ENCODE measurements around the gene CHST5. TPM values are rescaled to one million over a fixed set of nuclear protein-coding genes. Genes with fewer than 3 reads are reported as not detected.

Gene CHST5
- total and polyA plus RNA-seq, 2 of the 13 experiments (the other 11 are each of a cell fraction or from before 2014, with no cell fraction given) = 0.05 TPM; not detected in 1

DNA sequence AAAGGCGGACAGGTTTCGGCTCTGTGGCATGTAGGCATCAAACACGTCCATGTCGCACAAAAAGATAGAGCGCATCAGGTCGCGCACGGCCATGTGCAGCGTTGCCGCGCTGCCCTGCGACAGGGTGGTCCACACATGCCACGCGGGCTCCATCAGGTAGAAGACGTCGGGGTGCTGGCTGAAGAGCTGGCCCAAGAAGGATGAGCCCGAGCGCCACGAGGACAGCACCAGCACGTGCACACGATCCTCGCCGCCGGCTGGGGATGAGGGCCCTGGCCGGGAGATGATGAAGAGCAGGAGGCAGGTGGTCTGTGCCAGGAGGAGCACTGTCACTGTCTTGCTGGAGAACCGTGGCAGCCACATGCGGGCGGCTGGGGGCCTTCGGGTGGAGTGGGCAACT lies 5.9 kb downstream of the CHST5 start:
- no peak overlapping the region for H3K4me2 ChIP-seq (ENCODE audit: low read depth, low read length)
- H3K4me1 ChIP-seq (ENCODE audit: insufficient read depth, low read length) = peaks cover 18% of the 10 kb centered on the region
- no peak overlapping the region for H3K4me3 ChIP-seq (replicated peaks in 1 of 3; ENCODE audit: insufficient read depth in 1 of 3, low read depth in 2 of 3, low read length in 3 of 3)
- no peak for ATAC-seq
- ChIA-PET CTCF (ENCODE audit: low intra/inter-chr PET ratio, low total read pairs) (no interaction called here), POLR2A (no interaction called here)
- no peak for FAIRE-seq
- H4K20me1 ChIP-seq (ENCODE audit: insufficient read depth, low read length) = no peaks in the 10 kb centered on the region
- DNase-seq (ENCODE audit: low spot score) = no peak
- no peaks in the 10 kb centered on the region for H3K36me3 ChIP-seq (replicated peaks in 1 of 2; ENCODE audit: control insufficient read depth in 1 of 2, insufficient read depth in 2 of 2, low read length in 2 of 2)
- peaks cover 0 to 1% of the 10 kb centered on the region in 2 experiments; a peak in 1 of 5 replicates for H3K27me3 ChIP-seq (ENCODE audit: control insufficient read depth in 1 of 2, insufficient read depth in 2 of 2, low read length in 2 of 2)
- H3K9me3 ChIP-seq (ENCODE audit: low read length) = no peaks in the 10 kb centered on the region
- no peak overlapping the region for H3K9ac ChIP-seq (ENCODE audit: insufficient read depth, low read depth, low read length)
- WGBS (ENCODE audit: low lambda C conversion rate) = 87% methylated on average over 28 of the region's 29 CpGs
- intact Hi-C loops (cut with micrococcal nuclease; ENCODE audit: unreplicated experiment) = no loop called here
- H3K79me2 ChIP-seq (ENCODE audit: insufficient read depth, low read length) = no peaks in the 10 kb centered on the region
- H2AFZ ChIP-seq (ENCODE audit: low read length) = no peak overlapping the region
- in situ Hi-C loops (cut with HindIII; ENCODE audit: extremely low pct_ligation_motif_present, low pct_unique_long_range_greater_than_20kb) = no loop called here
- BruUV-seq (replicated peaks) = no TSS peak
- no peak overlapping the region for H3K27ac ChIP-seq (ENCODE audit: extremely low read length, insufficient read depth, low read length)
- TF ChIP-seq ZNF558 (CRISPR knock-in tag; IDR thresholded peaks at IDR 0.05; ENCODE audit: borderline replicate concordance) (no peak), ZNF331 (CRISPR knock-in tag; IDR thresholded peaks at IDR 0.05) (no peak), ZNF317 (CRISPR knock-in tag; IDR thresholded peaks at IDR 0.05) (no peak), RORA (CRISPR knock-in tag; IDR thresholded peaks at IDR 0.05) (no peak), SMYD3 (CRISPR knock-in tag; IDR thresholded peaks at IDR 0.05) (no peak), ZSCAN25 (CRISPR knock-in tag; IDR thresholded peaks at IDR 0.05) (no peak), ZNF614 (CRISPR knock-in tag; IDR thresholded peaks at IDR 0.05; ENCODE audit: borderline replicate concordance) (no peak)
- TF ChIP-seq, protein P1, sequence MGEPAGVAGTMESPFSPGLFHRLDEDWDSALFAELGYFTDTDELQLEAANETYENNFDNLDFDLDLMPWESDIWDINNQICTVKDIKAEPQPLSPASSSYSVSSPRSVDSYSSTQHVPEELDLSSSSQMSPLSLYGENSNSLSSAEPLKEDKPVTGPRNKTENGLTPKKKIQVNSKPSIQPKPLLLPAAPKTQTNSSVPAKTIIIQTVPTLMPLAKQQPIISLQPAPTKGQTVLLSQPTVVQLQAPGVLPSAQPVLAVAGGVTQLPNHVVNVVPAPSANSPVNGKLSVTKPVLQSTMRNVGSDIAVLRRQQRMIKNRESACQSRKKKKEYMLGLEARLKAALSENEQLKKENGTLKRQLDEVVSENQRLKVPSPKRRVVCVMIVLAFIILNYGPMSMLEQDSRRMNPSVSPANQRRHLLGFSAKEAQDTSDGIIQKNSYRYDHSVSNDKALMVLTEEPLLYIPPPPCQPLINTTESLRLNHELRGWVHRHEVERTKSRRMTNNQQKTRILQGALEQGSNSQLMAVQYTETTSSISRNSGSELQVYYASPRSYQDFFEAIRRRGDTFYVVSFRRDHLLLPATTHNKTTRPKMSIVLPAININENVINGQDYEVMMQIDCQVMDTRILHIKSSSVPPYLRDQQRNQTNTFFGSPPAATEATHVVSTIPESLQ (CRISPR knock-in tag; conservative IDR thresholded peaks at IDR 0.05) = no peak
- TF ChIP-seq, protein P2, sequence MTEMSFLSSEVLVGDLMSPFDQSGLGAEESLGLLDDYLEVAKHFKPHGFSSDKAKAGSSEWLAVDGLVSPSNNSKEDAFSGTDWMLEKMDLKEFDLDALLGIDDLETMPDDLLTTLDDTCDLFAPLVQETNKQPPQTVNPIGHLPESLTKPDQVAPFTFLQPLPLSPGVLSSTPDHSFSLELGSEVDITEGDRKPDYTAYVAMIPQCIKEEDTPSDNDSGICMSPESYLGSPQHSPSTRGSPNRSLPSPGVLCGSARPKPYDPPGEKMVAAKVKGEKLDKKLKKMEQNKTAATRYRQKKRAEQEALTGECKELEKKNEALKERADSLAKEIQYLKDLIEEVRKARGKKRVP (CRISPR knock-in tag; IDR thresholded peaks at IDR 0.05) = no peak
- TF ChIP-seq, protein P3, sequence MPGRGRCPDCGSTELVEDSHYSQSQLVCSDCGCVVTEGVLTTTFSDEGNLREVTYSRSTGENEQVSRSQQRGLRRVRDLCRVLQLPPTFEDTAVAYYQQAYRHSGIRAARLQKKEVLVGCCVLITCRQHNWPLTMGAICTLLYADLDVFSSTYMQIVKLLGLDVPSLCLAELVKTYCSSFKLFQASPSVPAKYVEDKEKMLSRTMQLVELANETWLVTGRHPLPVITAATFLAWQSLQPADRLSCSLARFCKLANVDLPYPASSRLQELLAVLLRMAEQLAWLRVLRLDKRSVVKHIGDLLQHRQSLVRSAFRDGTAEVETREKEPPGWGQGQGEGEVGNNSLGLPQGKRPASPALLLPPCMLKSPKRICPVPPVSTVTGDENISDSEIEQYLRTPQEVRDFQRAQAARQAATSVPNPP (CRISPR knock-in tag; IDR thresholded peaks at IDR 0.05) = no peak
- TF ChIP-seq, protein P4, sequence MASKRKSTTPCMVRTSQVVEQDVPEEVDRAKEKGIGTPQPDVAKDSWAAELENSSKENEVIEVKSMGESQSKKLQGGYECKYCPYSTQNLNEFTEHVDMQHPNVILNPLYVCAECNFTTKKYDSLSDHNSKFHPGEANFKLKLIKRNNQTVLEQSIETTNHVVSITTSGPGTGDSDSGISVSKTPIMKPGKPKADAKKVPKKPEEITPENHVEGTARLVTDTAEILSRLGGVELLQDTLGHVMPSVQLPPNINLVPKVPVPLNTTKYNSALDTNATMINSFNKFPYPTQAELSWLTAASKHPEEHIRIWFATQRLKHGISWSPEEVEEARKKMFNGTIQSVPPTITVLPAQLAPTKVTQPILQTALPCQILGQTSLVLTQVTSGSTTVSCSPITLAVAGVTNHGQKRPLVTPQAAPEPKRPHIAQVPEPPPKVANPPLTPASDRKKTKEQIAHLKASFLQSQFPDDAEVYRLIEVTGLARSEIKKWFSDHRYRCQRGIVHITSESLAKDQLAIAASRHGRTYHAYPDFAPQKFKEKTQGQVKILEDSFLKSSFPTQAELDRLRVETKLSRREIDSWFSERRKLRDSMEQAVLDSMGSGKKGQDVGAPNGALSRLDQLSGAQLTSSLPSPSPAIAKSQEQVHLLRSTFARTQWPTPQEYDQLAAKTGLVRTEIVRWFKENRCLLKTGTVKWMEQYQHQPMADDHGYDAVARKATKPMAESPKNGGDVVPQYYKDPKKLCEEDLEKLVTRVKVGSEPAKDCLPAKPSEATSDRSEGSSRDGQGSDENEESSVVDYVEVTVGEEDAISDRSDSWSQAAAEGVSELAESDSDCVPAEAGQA (IDR thresholded peaks at IDR 0.05; ENCODE audit: low read depth) = no peak
- TF ChIP-seq, protein P4 (CRISPR knock-in tag; IDR thresholded peaks at IDR 0.05; ENCODE audit: borderline replicate concordance) = no peak

All from HepG2 (cell line).